ENCODE data around the gene SORBS1. TPM values are rescaled to one million over a fixed set of nuclear protein-coding genes. Genes with fewer than 3 reads are reported as not detected.

The SORBS1 gene
- total RNA-seq, 1 donor from 2014 or later: 5.1 TPM

- Histone ChIP-seq H3K9ac (ENCODE audit: low read length) (no peak overlapping the region), H2AFZ (ENCODE audit: low read depth, low read length) (no peak overlapping the region), H3K79me2 (ENCODE audit: insufficient read depth, low read length) (no peaks in the 10 kb centered on the region), H3K4me2 (ENCODE audit: low read length) (no peak overlapping the region), H3K36me3 (ENCODE audit: insufficient read depth, low read length) (no peaks in the 10 kb centered on the region), H3K4me1 (ENCODE audit: insufficient read depth, low read length) (no peaks in the 10 kb centered on the region), H3K27me3 (ENCODE audit: insufficient read depth, low read length) (no peaks in the 10 kb centered on the region), H3K4me3 (ENCODE audit: insufficient read depth, low read depth, low read length) (no peak overlapping the region), H3K9me3 (ENCODE audit: insufficient read depth, low read depth, low read length) (no peaks in the 10 kb centered on the region), H4K20me1 (ENCODE audit: insufficient read depth, low read length) (no peaks in the 10 kb centered on the region), H3K27ac (ENCODE audit: low read depth, low read length) (no peak overlapping the region)
- Mint-ChIP-seq H3K4me1 (ENCODE audit: low read depth, unreplicated experiment) (peaks cover 7% of the 10 kb centered on the region), H3K36me3 (ENCODE audit: low read depth, unreplicated experiment) (no peaks in the 10 kb centered on the region), H3K9me3 (ENCODE audit: unreplicated experiment) (peaks cover 2% of the 10 kb centered on the region), H3K4me3 (ENCODE audit: unreplicated experiment) (no peak overlapping the region), H3K27ac (ENCODE audit: unreplicated experiment) (no peak overlapping the region), H3K27me3 (ENCODE audit: low read depth, unreplicated experiment) (peaks cover 4% of the 10 kb centered on the region)
- FAIRE-seq (no peak), DNase-seq (ENCODE audit: low read depth) (no peak)
- TF ChIP-seq EZH2 (IDR thresholded peaks at IDR 0.05; ENCODE audit: insufficient read depth, low read length) (no peak), CTCF (IDR thresholded peaks at IDR 0.05; ENCODE audit: insufficient read depth, low read depth, low read length) (no peak)
Observed at GRCh38 chr10:95543459-95543858, 17.7 kb downstream of the SORBS1 start.

GRCh38 chr10:95542761-95543160 lies 18.4 kb downstream of the SORBS1 start:
- Histone ChIP-seq H3K27me3 (ENCODE audit: insufficient read depth, low read length) (no peaks in the 10 kb centered on the region), H3K4me1 (ENCODE audit: insufficient read depth, low read length) (no peaks in the 10 kb centered on the region), H4K20me1 (ENCODE audit: insufficient read depth, low read length) (no peaks in the 10 kb centered on the region), H3K27ac (ENCODE audit: low read depth, low read length) (no peak overlapping the region), H3K36me3 (ENCODE audit: insufficient read depth, low read length) (no peaks in the 10 kb centered on the region), H3K4me2 (ENCODE audit: low read length) (no peak overlapping the region), H3K79me2 (ENCODE audit: insufficient read depth, low read length) (no peaks in the 10 kb centered on the region), H3K9me3 (ENCODE audit: insufficient read depth, low read depth, low read length) (no peaks in the 10 kb centered on the region), H2AFZ (ENCODE audit: low read depth, low read length) (no peak overlapping the region), H3K4me3 (ENCODE audit: insufficient read depth, low read depth, low read length) (no peak overlapping the region), H3K9ac (ENCODE audit: low read length) (no peak overlapping the region)
- FAIRE-seq: no peak
- Mint-ChIP-seq H3K9me3 (ENCODE audit: unreplicated experiment) (peaks cover 2% of the 10 kb centered on the region), H3K27me3 (ENCODE audit: low read depth, unreplicated experiment) (peaks cover 7% of the 10 kb centered on the region), H3K4me1 (ENCODE audit: low read depth, unreplicated experiment) (peaks cover 5% of the 10 kb centered on the region), H3K4me3 (ENCODE audit: unreplicated experiment) (no peak overlapping the region), H3K27ac (ENCODE audit: unreplicated experiment) (no peak overlapping the region), H3K36me3 (ENCODE audit: low read depth, unreplicated experiment) (peaks cover 2% of the 10 kb centered on the region)
- DNase-seq (ENCODE audit: low read depth): no peak
- TF ChIP-seq EZH2 (IDR thresholded peaks at IDR 0.05; ENCODE audit: insufficient read depth, low read length): no peak
- no peak for TF ChIP-seq CTCF (IDR thresholded peaks at IDR 0.05; ENCODE audit: insufficient read depth, low read depth, low read length)

GRCh38 chr10:95542330-95542729 lies 18.8 kb downstream of the SORBS1 start:
- Histone ChIP-seq H3K9ac (ENCODE audit: low read length) (no peak overlapping the region), H2AFZ (ENCODE audit: low read depth, low read length) (no peak overlapping the region), H3K79me2 (ENCODE audit: insufficient read depth, low read length) (no peaks in the 10 kb centered on the region), H3K4me3 (ENCODE audit: insufficient read depth, low read depth, low read length) (no peak overlapping the region), H4K20me1 (ENCODE audit: insufficient read depth, low read length) (no peaks in the 10 kb centered on the region), H3K27me3 (ENCODE audit: insufficient read depth, low read length) (no peaks in the 10 kb centered on the region), H3K27ac (ENCODE audit: low read depth, low read length) (no peak overlapping the region), H3K36me3 (ENCODE audit: insufficient read depth, low read length) (no peaks in the 10 kb centered on the region), H3K4me1 (ENCODE audit: insufficient read depth, low read length) (peaks cover 2% of the 10 kb centered on the region), H3K9me3 (ENCODE audit: insufficient read depth, low read depth, low read length) (no peaks in the 10 kb centered on the region), H3K4me2 (ENCODE audit: low read length) (no peak overlapping the region)
- Mint-ChIP-seq H3K36me3 (ENCODE audit: low read depth, unreplicated experiment) (peaks cover 2% of the 10 kb centered on the region), H3K27me3 (ENCODE audit: low read depth, unreplicated experiment) (peaks cover 7% of the 10 kb centered on the region), H3K4me3 (ENCODE audit: unreplicated experiment) (no peak overlapping the region), H3K4me1 (ENCODE audit: low read depth, unreplicated experiment) (peaks cover 8% of the 10 kb centered on the region), H3K9me3 (ENCODE audit: unreplicated experiment) (peaks cover 2% of the 10 kb centered on the region), H3K27ac (ENCODE audit: unreplicated experiment) (no peak overlapping the region)
- no peak for FAIRE-seq
- TF ChIP-seq EZH2 (IDR thresholded peaks at IDR 0.05; ENCODE audit: insufficient read depth, low read length) (no peak), CTCF (IDR thresholded peaks at IDR 0.05; ENCODE audit: insufficient read depth, low read depth, low read length) (no peak)
- no peak for DNase-seq (ENCODE audit: low read depth)

All from astrocyte (in vitro differentiated cells and primary cell).